ENCODE results near the gene DDX23. TPM values are rescaled to one million over a fixed set of nuclear protein-coding genes. Genes with fewer than 3 reads are reported as not detected.

DDX23 gene
- total and polyA plus RNA-seq, 12 donors, result 17.0 to 44.7 (median 30.8) TPM

Other genes starting within 250 kb of the DDX23 start
- 10 to 100 TPM; 17.3 to 30.7 (median 20.7) TPM for gene KANSL2, start 169.9 kb downstream of the DDX23 start, total RNA-seq
- 10 to 100 TPM; 24.2 to 36.4 TPM for gene KANSL2, start 169.9 kb downstream of the DDX23 start, polyA plus RNA-seq
- gene CCNT1, start 135.5 kb downstream of the DDX23 start, total RNA-seq, result 10 to 100 TPM; 17.6 to 27.2 (median 23.0) TPM
- gene CCNT1, start 135.5 kb downstream of the DDX23 start, polyA plus RNA-seq, result 1 to 10 TPM; 2.7 to 4.0 TPM
- gene ADCY6, start 63.1 kb downstream of the DDX23 start, total RNA-seq, result 100 to 1,000 TPM in 8 of 10 donors, 10 to 100 TPM in 2; 84.4 to 144 (median 122) TPM
- 100 to 1,000 TPM in 1 of 2 donors, 10 to 100 TPM in 1; 35.3 to 123 TPM for gene ADCY6, start 63.1 kb downstream of the DDX23 start, polyA plus RNA-seq
- gene CACNB3, start 33.7 kb downstream of the DDX23 start, total RNA-seq, result 1 to 10 TPM; 2.2 to 7.8 (median 4.1) TPM
- 10 to 100 TPM in 1 of 2 donors, 1 to 10 TPM in 1; 4.3 to 13.5 TPM for gene CACNB3, start 33.7 kb downstream of the DDX23 start, polyA plus RNA-seq
- gene RND1, start 13.7 kb upstream of the DDX23 start, total RNA-seq, result 1 to 10 TPM in 5 of 10 donors, under 1 TPM in 5; 0.21 to 3.3 (median 0.95) TPM
- gene RND1, start 13.7 kb upstream of the DDX23 start, polyA plus RNA-seq, result 1 to 10 TPM in 1 of 2 donors, under 1 TPM in 1; 0.55 to 1.2 TPM
- gene FKBP11, start 73.3 kb upstream of the DDX23 start, total RNA-seq, result 10 to 100 TPM in 1 of 10 donors, 1 to 10 TPM in 9; 1.6 to 18.0 (median 3.5) TPM
- gene FKBP11, start 73.3 kb upstream of the DDX23 start, polyA plus RNA-seq, result 10 to 100 TPM; 12.7 to 30.4 TPM
- gene ARF3, start 105.3 kb upstream of the DDX23 start, total RNA-seq, result 10 to 100 TPM; 44.2 to 90.8 (median 54.8) TPM
- gene ARF3, start 105.3 kb upstream of the DDX23 start, polyA plus RNA-seq, result 10 to 100 TPM; 30.3 to 48.3 TPM
- gene WNT10B, start 119.6 kb upstream of the DDX23 start, total RNA-seq, result under 1 TPM in 9 of 10 donors, not detected in 1; 0.13 to 0.47 (median 0.20) TPM
- gene WNT10B, start 119.6 kb upstream of the DDX23 start, polyA plus RNA-seq, result under 1 TPM; 0.20 to 0.22 TPM
- not detected for gene WNT1, start 126.2 kb upstream of the DDX23 start, total RNA-seq
- gene WNT1, start 126.2 kb upstream of the DDX23 start, polyA plus RNA-seq, result not detected
- gene DDN, start 147.2 kb upstream of the DDX23 start, total RNA-seq, result 1 to 10 TPM in 1 of 10 donors, under 1 TPM in 9; 0.19 to 1.4 (median 0.49) TPM
- gene DDN, start 147.2 kb upstream of the DDX23 start, polyA plus RNA-seq, result under 1 TPM; 0.19 to 0.37 TPM
- 100 to 1,000 TPM in 5 of 10 donors, 10 to 100 TPM in 5; 79.4 to 110 (median 100) TPM for gene PRKAG1, start 166.6 kb upstream of the DDX23 start, total RNA-seq
- gene PRKAG1, start 166.6 kb upstream of the DDX23 start, polyA plus RNA-seq, result 10 to 100 TPM; 71.0 to 77.5 TPM
- 10 to 100 TPM; 32.6 to 65.3 (median 54.2) TPM for gene KMT2D, start 208.6 kb upstream of the DDX23 start, total RNA-seq
- gene KMT2D, start 208.6 kb upstream of the DDX23 start, polyA plus RNA-seq, result 10 to 100 TPM in 1 of 2 donors, 1 to 10 TPM in 1; 9.6 to 60.6 TPM
- gene RHEBL1, start 217.8 kb upstream of the DDX23 start, total RNA-seq, result 1 to 10 TPM in 2 of 10 donors, under 1 TPM in 6, not detected in 2; 0.23 to 1.9 (median 0.41) TPM
- gene RHEBL1, start 217.8 kb upstream of the DDX23 start, polyA plus RNA-seq, result under 1 TPM; 0.43 to 0.73 TPM
- gene DHH, start 242.6 kb upstream of the DDX23 start, total RNA-seq, result 1 to 10 TPM in 2 of 10 donors, under 1 TPM in 8; 0.32 to 1.6 (median 0.74) TPM
- 1 to 10 TPM in 1 of 2 donors, under 1 TPM in 1; 0.37 to 1.2 TPM for gene DHH, start 242.6 kb upstream of the DDX23 start, polyA plus RNA-seq

Data from heart right ventricle (tissue), 12 donors.